ENCODE data around the gene AQP10.
"Not testable (repeated sequence)": the region's sequence is repeated elsewhere in the genome, so short reads cannot be mapped to it uniquely, and the experiment has no call there.

AQP10 gene, protein sequence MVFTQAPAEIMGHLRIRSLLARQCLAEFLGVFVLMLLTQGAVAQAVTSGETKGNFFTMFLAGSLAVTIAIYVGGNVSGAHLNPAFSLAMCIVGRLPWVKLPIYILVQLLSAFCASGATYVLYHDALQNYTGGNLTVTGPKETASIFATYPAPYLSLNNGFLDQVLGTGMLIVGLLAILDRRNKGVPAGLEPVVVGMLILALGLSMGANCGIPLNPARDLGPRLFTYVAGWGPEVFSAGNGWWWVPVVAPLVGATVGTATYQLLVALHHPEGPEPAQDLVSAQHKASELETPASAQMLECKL

DNA sequence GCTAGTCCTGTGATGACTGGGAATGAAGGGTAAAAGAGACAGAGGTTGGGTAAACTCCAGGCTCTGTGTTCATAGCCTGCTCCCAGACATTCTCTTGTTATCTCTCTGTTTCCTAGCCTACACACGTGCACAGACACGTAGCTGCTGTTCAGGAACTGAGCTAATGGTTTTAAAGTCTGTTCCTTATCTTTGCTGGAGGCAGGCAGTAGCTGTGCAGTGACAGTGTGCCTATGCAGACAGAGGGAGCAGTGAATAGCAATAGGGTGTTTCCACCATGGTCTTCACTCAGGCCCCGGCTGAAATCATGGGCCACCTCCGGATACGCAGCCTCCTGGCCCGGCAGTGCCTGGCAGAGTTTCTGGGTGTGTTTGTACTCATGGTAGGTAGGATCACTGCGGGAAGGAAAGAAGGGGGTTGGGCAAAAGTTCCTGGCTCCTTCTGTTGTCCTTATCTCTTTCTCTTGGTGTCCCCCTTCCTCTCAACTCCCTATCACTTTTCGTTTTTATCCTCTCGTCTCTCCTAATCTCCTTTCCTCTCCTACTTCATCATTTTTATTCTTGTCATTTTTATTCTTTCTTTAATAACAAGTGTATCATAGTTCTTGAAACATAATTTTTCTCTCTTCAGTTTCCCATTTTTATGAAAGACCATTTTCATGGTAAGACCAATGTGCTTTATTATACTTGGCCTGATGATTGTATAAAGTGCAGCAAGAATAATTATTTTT, at the start of gene AQP10:
Gene AQP10 (plus strand): TSS at position 212 of the 727 bp plus-strand sequence. CDS start 63 bp downstream, at position 275.
- no peak for DNase-seq

DNA sequence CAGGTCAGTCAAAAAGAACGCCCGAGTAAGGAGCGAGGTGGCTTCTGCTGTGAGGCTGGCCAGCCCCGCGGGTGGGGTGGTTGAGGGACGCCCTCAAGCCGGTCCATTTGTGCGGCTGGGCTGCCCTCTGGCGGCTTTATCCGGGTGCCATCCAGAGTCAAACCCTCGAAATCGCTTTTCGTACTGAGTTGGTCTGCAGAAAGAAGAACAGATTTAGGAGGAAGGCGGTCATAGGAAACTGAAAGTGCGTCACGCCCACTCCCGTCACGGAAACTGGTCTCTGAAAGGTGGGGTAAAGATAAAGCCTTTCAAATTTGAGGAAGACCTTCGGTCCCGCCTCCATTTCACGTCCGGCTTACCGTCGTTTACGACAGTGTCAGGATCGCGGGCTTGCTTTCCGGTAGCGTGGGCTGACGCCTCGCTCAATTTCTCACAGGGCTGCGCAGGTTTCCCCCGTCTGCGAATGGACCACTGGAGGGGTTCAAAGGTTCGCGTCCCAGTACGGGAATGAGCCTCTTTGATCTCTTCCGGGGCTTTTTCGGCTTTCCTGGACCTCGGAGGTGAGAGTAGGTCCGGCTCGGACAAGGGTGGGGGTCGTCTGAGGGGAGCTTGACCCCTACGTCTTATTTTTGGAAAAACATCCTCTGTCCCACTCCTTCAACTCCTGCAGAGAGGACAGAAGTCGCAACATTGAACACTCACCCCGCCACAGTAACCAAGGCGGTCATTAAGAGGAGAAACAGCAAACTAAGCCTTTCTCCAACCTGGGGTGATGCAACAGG, 48.5 kb upstream of the AQP10 start, which contains the start of gene HAX1:
Gene HAX1 (plus strand): TSS at position 413 of the 782 bp plus-strand sequence. CDS start 95 bp downstream, at position 508.
- peak; percentile 93 to 97 for DNase-seq

DNA sequence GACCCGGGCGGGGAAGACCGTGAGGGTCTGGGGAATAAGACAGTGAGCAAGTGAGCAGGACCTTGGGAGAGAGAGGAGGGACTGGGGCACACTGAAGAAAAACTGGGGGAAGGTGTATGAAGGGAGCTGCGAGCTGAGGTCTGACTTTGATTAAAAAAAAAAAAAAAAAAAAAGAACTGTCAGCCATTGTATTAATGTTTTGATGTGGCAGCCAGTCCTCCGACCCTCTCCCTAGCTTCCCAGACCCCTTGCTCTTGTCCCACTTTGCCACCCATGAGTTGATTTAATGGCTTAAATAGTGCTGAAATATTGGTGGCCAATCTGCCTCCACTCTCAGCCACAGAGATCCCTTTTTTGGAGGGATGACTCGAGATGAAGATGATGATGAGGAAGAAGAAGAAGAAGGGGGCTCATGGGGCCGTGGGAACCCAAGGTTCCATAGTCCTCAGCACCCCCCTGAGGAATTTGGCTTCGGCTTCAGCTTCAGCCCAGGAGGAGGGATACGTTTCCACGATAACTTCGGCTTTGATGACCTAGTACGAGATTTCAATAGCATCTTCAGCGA, 47.8 kb upstream of the AQP10 start:
- DNase-seq, result no peak

DNA sequence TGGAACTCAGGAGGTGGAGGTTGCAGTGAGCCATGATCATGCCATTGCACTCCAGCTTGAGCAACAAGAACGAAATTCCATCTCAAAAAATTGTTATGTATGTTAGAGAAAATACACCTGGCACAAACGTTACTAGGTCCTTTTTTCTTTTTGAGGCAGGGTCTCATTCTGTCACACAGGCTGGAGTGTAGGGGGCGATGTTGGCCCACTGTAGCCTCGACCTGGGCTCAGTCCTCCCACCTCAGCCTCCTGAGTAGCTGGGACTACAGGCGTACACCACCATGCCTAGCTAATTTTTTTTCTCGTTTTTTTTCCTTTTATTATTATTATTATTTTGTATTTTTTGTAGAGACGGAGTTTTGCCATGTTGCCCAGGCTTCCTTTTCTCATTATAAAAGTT, 44.1 kb upstream of the AQP10 start:
- no peak for DNase-seq

DNA sequence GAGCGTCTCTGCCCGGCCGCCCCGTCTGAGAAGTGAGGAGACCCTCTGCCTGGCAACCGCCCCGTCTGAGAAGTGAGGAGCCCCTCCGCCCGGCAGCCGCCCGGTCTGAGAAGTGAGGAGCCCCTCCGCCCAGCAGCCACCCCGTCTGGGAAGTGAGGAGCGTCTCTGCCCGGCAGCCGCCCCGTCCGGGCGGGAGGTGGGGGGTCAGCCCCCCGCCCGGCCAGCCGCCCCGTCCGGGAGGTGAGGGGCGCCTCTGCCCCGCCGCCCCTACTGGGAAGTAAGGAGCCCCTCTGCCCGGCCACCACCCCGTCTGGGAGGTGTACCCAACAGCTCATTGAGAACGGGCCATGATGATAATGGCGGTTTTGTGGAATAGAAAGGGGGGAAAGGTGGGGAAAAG, 33.3 kb upstream of the AQP10 start:
- not testable (repeated sequence) for DNase-seq

DNA sequence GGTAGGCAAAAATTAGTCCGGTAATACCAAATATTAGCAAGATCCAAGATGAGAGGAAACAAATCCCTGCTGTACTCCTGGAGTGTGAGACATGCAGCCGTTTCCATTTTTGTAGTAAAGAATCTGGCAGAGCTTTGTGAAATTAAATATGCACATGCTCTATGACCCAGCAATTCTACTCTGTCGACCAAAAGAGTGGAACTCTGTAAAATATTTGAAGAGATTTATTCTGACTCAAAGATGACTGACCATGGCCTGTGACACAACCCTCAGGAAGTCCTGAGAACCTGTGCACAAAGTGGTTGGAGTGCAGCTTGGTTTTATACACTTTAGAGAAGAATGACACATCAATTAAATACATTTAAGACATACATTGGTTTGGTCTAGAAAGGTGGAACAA, 32.2 kb upstream of the AQP10 start:
- peak in 1 of 2 experiments; percentile 26 for DNase-seq

DNA sequence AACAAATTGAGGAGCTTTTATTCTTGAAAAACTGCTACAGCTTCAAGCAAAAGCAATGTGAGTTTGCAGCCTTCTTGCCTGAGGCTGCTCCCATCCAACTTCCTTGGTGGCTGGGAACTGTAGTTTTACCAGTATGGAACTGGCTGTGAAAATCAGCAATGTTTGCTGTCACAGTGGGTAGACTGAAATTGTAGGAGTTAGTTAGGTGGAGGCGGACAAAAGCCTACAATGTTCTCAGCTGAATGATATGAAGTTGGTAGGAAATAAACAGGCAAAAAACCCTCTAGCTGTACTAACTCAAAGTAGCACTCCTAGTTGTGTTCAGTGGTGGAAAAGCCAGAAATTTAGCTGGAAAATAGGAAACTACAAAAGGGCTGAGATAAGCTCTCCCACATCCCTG, 30.0 kb upstream of the AQP10 start:
- DNase-seq, result no peak

DNA sequence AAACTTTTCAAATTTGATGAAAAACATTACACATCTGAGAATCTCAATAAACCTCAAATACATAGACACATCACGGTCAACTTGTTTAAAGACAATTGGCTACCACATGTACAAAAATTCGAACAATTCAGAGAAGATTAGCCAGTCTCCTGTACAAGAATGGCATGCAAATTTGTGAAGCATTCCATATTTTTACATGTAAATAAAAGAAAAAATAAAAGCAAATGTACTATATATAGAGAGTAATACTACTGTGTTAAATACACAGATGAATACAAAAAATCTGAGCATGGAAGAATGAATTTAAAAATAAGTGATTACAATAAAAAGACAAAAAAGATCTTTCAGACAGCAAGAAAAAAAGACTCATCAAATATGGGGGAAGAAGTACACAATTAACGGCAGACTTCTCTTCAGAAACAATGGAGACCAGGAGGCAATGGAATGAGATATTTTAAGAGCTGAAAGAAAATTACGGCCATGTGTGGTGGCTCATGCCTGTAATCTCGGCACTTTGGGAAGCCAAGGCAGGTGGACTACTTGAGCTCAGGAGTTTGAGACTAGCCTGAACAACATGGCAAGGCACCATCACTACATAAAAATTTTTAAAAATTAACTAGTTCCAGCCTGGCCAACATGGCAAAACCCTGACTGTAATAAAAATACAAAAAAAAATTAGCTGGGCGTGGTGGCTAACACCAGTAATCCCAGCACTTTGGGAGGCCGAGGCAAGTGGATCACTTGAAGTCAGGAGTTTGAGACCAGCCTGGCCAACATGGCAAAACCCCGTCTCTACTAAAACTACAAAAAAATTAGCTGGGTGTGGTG, 25.3 kb upstream of the AQP10 start:
- DNase-seq, result no peak

DNA sequence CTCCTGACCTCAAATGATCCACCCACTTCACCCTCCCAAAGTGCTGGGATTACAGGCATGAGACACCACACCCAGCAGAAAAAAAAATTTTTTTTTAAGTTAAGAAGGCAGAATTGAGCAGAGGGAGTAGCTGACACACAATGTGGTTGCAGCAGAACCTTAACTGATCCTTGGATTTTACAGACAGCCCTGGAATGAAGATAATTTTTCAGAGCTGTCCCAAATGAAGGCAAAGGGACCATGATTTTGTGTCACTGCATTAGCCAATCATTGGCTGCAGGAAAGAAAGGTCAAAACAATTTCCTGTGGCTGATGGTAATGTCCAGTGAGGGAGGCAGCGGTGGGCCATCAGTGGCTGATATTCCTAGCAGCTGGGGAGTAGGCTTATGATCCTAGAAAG, 19.3 kb upstream of the AQP10 start:
- DNase-seq, result no peak

DNA sequence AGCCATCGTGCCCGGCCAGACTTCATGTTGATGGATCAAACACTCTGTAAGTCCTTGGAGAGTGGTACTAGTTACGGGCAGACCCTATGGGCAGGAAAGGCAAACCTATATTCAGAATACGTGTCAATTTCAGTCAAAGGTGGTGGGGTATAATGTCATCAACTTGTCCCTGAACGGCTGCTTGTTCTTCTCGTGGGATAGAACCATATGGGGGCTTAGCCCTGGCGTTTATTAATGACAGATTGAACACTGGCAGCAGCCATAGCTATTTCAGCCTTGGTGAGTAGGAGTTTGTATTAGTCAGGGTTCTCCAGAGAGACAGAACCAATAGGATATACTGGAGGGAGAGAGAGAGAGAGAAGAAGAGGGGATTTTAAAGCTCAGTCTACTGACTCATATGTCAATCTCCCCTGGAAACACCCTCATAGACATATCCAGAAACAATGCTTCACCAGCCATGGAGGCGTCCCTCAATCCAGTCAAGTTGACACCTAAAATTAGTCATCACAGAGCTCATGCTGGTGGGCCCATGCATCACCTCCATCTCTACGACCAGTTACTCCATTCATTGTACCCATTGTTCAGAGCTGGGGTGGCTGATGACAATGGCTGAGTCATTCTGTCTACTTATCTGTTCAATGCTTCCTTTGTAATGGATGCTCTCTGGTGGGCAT, 16.1 kb upstream of the AQP10 start:
- DNase-seq, result no peak

DNA sequence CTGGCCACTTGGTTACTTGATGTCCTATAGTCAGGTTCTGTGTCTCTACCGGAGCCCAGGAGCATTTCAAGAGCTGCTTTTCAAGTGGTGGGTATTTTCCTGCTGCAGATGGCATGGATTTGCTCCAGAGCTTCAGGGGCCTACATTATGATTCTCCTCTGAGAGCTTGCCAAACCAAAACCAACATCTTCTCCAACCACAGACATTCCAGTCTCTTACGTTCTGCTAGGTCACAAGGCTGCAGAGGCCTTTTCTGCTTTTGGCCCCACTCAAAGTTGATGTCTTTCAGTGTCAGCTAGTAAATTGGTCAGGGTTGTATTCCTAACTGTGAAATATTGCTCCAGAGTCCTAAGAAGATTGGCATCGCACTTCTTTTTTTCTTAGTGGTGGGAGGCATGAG, 14.7 kb upstream of the AQP10 start:
- no peak for DNase-seq

DNA sequence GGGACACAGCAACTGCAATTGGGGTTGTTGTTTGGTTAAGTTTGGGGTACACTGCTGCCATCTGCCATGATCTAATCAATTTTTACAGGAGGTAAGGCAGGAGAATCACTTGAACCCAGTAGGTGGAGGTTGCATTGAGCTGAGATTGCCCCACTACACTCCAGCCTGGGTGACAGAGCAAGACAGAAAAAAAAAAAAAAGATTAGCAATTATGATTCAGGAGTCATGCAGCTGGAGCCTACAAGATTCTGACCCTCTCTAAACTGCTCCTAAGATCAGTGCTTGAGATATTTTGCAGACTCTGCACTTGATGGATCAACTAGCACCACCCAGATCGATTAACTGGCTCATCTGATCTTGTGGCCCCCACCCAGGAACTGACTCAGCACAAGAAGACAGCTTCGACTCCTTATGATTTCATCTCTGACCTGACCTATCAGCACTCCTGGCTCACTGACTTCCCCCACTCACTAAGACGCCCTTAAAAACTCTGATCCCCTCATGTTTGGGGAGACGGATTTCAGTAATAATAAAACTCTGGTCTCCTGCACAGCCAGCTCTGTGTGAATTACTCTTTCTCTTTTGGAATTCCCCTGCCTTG, 13.1 kb upstream of the AQP10 start:
- not testable (repeated sequence) for DNase-seq

DNA sequence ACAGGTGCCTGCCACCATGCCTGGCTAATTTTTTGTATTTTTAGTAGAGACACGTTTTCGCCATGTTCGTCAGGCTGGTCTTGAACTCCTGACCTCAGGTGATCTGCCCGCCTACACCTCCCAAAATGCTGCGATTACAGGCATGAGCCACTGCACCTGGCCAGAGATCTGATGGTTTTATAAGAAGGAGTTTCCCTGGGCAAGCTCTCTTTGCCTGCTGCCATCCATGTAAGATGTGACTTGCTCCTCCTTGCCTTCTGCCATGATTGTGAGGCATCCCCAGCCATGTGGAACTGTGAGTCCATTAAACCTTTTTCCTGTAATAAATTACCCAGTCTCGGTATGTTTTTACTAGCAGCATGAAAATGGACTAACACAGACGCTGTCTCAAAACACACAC, 11.8 kb upstream of the AQP10 start:
- not testable (repeated sequence) for DNase-seq

DNA sequence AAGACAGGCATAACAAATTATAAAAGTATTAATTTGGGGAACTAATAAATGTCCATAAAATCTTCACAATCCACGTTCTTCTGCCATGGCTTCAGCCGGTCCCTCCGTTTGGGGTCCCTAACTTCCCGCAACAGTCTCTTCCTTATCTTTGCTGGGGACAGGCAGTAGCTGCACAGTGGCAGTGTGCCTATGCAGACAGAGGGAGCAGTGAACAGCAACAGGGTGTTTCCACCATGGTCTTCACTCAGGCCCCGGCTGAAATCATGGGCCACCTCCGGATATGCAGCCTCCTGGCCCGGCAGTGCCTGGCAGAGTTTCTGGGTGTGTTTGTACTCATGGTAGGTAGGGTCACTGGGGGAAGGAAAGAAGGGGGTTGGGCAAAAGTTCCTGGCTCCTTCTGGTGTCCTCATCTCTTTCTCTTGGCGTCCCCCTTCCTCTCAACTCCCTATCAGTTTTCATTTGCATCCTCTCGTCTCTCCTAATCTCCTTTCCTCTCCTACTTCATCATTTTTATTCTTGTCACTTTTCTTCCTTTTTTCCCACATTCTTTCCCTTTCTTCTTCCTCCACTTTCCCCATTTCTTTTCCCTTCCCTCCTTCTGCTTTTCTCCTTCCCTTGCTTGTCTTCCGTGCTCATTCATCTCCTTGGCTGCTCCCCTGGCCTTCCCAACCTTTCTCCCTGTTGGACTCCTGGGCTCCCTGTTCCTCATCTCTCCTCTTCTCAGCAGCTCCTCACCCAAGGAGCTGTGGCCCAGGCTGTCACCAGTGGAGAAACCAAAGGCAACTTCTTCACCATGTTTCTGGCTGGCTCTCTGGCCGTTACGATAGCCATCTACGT, 8.4 kb upstream of the AQP10 start:
- DNase-seq, result not testable (repeated sequence)

DNA sequence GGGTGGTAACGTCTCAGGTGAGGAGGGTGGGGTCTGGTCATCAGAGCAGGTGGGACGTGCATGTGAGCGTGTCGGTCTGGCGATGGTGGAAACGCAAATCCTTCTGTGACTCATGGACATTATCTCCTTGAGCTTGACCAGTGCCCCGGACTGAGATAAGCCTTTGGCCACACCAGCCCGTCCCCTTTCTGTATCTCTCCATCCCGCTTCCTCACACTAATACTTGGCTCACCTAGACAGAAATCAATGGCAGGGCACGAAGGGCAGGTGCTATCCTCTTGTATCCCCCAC, 7.9 kb upstream of the AQP10 start:
- no peak for DNase-seq

DNA sequence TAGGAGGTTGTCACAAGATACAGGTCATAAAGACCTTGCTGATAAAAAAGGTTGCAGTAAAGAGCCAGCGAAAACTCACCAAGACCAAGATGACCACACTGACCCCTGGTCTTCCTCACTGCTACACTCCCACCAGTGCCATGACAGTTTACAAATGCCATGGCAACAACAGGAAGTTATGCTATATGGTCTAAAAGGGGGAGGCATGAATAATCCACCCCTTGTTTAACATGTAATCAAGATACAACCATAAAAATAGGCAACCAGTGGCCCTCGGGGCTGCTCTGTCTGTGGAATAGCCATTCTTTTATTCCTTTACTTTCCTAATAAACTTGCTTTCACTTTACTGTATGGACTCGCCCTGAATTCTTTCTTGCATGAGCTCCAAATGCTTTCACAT, 6.7 kb upstream of the AQP10 start:
- DNase-seq, result not testable (repeated sequence)

DNA sequence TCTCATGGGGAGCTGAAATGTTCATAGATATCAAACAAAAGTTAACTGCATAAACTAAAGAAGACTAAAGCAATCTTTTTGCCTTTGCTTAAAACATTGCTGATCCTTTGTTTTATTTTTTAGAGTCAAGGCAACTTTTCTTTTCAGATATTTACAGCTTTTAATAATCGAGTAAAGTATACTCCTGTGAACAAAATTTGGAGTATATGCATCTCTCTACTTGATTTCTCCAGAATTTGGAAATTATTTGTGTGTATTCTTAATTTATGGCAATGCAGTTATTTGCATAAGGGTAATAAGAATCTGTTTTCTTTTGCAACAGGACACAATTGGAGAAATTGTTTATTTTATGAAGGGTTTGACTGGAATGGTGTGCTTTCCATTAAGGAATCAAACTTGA, 4.2 kb upstream of the AQP10 start:
- DNase-seq, result no peak

DNA sequence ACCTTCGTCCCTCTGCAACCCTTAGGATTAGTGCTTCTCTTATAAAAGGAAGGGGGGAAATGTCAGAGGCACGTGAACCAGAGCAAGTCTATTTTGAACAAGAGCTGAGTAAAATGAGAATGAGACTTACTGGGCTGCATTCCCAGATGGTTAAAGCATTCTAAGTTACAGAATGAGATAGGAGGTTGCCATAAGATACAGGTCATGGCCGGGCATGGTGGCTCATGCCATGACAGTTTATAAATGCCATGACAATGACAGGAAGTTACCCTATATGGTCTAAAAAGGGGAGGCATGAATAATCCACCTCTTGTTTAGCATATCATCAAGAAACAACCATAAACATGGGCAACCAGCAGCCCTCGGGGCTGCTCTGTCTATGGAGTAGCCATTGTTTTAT, 2.5 kb upstream of the AQP10 start:
- DNase-seq, result no peak

DNA sequence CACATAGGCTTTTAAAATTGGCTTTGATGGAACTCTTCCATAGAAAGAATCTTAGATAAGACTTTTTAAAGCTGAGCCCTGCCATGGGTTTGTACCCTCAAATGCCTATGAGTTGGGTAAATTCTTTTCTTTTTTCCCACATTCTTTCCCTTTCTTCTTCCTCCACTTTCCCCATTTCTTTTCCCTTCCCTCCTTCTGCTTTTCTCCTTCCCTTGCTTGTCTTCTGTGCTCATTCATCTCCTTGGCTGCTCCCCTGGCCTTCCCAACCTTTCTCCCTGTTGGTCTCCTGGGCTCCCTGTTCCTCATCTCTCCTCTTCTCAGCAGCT, 679 bp downstream of the AQP10 start:
- DNase-seq, result not testable (repeated sequence)

DNA sequence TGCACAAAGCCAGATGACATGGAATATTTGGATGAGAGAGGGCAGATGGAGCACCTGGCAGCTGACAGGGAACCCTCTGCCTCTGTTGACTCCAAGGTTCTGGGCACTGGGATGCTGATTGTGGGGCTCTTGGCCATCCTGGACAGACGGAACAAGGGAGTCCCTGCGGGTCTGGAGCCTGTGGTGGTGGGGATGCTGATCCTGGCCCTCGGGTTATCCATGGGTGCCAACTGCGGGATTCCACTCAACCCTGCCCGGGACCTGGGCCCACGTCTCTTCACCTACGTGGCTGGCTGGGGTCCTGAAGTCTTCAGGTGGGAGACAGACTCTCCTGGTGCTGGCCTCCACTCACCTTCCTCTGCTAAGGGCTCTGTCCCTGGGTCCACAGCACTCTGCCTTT, 2.6 kb downstream of the AQP10 start:
- DNase-seq, result no peak

DNA sequence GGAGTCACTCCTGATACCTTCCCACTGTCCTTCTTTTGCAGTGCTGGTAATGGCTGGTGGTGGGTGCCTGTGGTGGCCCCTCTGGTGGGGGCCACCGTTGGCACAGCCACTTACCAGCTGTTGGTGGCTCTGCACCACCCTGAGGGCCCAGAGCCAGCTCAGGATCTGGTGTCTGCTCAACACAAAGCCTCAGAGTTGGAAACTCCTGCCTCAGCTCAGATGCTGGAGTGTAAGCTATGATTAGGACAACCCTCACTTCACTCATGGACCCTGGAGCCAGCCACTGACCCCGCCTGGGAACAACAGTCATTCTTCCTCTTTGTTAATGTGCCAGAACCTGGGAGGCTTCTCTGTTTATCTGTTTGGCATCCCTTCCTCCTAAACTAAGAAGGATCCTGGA, 3.3 kb downstream of the AQP10 start:
- DNase-seq, result no peak

Data from NCI-H187 (cell line).